CD4-positive, alpha-beta T cell treated with Interleukin-6 at 100 ng/mL for 8 hours (primary cell): ENCODE measurements around the gene RPN2.
"Not testable (repeated sequence)": the region's sequence is repeated elsewhere in the genome, so short reads cannot be mapped to it uniquely, and the experiment has no call there.

Experiments used
- DNase-seq: peaks from one replicate; pipeline ENCODE4 v3.0.0-alpha.2; 2020; ENCODE audit warnings: mixed read lengths, low spot score

RPN2 gene

DNA sequence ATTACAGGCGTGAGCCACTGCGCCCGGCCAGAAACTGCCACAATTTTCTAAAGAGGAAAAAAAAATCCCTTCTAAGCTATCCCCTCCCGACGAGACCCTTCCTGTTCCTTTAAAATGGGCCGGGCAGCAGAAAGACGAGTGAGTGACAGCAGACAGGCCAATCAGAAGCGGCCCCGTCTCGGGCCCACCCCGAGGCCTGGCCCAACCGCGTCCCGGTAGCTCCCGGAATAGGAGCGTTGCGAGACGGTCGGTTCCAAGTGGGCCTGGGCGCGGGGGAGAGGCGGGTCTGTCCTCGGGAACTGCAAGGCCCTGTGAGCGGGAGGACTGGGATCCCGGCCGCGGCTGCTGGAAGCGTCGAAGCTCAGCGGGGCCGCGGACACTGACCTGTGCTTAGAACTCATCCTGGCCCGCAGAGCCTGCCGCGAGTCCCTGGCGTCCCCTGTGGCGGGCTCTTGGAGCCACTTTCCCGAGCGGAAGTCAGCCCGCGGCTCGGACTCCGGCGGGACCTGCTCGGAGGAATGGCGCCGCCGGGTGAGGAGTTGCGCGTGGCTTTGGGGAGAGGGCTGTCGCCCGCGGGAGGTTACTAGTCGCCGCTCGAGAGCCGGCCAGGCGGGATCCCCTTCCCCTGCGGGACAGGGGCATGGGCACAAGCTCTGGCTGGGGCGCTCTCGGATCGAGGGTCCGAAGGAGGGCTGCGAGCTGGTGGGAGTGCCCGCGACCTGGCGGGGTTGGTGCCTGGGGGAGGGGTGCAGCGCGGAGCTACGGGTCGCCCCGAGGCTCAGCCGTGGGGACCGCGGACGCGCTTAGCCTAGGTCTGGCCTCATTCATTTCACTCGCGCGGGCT, at the start of gene RPN2, which contains the start of gene MROH8:
TSS of gene RPN2 (plus strand) at position 492 of the 844 bp plus-strand sequence. CDS start at position 519, 27 bp downstream.
TSS of gene MROH8 (minus strand) at position 710 of the 844 bp plus-strand sequence.
- DNase-seq = peak; percentile 95

DNA sequence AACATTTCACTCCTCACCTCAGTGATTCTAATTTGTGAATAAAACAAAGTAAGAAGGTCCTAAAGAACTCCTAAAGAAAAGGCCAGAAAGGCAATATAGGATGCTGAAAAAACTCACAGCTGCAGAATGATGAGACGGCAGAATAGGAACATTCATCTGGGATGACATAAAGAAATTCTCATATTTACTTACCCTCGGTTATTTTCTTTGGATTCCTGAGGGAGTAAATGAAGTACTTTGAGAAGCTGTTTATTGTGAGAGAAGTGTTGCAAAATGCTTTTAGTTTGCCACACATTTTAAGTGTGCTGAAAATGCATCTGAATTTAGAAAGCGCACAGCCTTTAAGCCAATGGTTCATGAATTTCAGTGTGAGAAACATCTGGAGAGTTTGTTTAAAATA, 47.6 kb upstream of the RPN2 start:
- DNase-seq = no peak

DNA sequence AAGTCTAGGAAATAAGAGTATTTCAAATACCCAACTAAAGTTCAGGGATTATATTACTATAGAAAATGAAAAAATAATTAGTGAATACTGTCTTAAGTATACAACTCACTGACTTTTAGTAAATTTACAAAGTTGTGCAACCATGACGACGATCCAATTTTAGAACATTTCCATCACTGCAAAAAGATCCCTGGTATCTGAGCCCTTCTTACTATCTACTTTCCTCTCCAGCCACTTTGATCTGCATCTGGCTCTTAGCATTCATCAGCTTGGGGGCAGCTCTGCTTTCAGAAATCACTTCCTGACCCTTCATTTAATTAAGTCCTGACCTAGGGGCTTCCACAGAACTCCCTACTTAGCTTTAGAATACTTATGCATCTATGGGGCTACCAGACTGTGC, 45.2 kb upstream of the RPN2 start:
- no peak for DNase-seq

DNA sequence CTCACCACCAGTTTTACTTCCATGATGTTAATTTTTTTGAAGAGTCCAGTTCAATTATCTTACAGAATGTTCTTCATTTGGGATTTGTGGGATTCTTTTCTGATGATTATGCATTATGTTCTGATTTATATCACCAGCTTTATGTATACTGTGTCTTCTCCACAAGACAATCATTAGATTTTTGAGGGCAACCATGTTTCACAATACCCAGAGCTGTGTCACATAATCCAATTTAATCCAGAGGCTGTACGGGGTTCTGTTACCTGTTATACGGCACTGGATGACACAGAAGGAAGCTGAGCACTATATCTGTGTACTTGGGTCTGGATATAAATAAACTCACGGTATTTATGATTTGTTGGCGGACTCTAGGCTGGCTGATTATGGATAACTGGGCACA, 41.6 kb upstream of the RPN2 start:
- DNase-seq = no peak

DNA sequence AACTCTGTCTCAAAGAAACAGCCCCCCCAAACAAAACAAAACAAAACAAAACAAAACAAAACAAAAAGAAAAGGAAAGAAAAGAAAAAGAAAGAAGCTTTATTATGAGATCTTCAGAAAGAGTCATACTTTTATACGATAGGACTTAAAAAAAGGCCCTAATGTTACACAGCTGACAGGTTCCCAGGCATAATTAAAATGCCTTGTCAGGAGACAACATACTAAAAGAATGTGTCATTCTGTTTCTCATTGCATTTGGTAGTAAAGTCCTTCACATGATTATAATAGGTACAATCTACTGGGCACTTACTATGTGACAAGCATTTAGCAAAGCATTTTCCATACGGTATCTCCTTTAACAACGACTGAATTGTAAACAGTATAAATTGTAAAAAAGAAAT, 36.4 kb upstream of the RPN2 start:
- no peak for DNase-seq

DNA sequence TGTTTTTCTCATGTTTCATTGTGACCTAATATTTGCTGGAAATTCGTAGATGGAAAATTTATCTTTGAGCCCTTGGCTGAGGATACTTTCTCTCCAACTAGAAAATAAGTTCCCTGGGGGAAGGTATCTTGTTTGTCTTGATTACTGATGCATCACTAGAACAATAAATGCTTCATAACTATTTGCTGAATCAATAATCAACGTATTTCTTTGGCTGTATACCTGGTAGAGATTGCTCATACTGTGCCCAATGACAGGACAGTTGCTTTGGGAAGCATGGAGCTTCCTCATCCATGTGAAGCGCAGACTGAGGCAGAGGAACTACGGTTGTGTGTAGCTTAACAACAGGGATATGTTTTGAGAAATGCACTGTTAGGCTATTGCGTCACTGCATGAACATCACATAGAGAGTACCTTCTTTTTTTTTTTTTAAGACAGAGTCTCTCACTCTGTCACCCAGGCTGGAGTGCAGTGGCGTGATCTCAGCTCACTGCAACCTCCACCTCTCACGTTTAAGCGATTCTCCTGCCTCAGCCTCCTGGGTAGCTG, 34.2 kb upstream of the RPN2 start:
- DNase-seq = no peak

DNA sequence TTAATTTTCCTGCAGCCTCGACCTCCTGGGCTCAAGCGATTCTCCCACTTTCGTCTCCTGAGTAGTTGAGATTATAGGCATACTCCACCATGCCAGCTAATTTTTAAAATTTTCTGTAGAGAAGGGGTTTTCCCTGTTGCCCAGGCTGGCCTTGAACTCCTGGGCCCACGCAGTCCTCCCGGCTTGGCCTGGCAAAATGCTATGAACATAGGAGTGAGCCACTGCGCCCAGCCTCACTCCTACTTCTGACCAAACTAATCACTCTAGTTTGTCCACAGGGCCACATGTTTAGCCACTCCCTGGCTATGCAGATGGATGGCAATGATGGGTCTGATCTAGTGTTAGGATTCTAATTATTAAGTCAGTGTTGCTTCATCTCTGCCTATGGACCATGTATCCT, 31.9 kb upstream of the RPN2 start:
- no peak for DNase-seq

DNA sequence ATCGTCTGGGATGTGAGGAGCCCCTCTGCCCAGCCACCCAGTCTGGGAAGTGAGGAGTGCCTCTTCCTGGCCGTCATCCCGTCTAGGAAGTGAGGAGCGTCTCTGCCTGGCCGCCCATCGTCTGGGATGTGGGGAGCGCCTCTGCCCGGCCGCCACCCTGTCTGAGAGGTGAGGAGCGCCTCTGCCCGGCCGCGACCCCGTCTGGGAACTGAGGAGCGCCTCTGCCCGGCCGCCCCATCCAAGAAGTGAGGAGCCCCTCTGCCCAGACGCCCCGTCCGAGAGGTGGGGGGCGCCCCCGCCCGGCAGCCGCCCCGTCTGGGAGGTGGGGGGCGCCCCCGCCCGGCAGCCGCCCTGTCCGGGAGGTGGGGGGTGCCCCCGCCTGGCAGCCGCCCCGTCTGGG, 28.3 kb upstream of the RPN2 start:
- DNase-seq = not testable (repeated sequence)

DNA sequence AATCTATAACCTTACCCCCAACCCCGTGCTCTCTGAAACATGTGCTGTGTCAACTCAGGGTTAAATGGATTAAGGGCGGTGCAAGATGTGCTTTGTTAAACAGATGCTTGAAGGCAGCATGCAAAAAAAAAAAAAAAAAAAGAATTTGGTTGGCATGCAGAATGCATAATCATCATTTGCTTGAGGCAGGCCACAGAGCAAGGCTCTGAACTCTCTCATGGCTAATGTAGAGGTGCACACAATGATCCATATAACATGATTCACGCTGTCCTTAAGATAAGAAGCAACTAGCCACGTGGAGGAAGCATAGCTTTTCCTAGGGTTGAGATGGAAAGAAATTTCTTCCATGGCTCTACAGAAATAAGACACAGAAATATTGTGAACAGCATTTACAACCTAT, 27.6 kb upstream of the RPN2 start:
- DNase-seq = no peak

DNA sequence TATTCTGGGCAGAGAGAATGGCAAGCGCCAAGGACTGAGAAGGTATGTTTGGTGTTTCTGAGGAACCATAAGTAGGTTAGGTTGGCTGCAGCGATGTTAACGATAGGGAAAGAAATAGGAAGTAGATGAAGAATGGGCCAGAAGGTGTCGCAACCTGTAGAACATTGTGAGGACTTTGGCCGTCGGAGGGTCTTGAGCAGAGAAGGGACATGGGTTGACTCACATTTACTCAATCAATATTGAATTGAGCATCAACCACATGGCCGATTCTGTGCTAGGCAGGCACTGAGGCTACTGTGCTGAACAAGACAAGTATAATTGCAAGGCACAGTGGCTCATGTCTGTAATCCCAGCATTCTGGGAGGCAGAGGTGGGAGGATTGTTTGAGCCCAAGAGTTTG, 26.8 kb upstream of the RPN2 start:
- no peak for DNase-seq

DNA sequence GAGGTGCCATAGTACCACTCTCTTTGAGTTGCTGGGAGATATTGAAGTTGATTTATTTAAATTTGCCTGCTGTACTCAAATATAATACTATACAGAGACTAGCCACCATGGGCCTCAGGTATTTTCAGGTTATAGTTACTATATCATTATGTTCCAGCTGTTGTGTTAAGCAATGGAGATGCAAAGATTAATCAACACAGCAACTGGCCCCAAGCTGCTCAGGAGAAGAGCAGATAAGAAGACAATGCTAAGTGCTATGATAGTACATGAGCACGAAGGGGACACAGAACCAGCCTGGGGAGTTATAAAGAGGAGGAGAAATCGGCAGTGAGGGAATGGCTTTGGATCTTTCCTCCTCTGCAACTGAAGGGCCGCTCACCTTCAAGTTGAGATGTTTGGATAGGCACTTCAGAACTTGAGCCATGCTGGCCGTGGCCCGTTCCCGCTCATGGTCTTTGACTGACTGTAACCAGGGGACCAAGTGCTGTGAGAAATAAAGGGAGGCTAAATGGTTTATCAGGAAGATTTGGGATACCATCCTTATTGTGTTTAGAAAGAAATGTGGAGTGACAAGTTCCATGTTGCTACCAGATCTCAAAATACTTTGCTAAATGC, 24.3 kb upstream of the RPN2 start:
- no peak for DNase-seq

DNA sequence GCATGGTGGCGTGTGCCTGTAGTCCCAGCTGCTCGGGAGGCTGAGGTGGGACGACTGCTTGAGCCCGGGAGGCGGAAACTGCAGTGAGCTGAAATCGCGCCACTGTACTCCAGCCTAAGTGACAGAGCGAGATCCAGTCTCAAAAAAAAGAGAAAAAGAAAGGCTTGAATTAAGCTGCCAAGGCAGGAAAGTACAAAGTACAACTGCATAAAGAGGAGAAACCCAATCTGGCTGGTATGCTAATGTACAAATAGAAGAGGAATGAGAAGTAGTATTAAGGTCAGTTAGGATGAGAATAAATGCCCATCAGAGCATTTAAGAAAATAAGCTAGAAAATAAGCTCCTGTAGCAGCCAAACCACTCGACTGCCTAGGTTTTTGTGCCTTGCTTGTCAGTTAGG, 23.1 kb upstream of the RPN2 start:
- no peak for DNase-seq

DNA sequence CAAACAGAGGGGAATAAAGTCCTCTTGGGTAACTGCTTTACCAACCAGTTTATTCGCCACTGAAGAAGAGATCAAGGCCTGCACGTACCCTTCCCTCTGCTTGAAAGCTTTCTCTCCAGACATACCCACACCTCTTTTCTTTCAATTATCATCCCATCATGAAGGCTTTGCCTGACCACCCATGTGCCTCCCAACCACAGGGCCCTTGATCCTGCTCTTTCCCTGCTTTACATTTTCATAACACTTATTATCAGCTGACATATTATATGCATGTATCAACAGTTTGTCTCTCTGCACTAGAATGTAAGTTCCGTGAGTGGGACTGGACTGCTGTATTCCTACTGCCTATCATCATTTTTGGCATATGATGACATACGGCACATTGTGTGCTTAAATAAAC, 20.9 kb upstream of the RPN2 start:
- no peak for DNase-seq

DNA sequence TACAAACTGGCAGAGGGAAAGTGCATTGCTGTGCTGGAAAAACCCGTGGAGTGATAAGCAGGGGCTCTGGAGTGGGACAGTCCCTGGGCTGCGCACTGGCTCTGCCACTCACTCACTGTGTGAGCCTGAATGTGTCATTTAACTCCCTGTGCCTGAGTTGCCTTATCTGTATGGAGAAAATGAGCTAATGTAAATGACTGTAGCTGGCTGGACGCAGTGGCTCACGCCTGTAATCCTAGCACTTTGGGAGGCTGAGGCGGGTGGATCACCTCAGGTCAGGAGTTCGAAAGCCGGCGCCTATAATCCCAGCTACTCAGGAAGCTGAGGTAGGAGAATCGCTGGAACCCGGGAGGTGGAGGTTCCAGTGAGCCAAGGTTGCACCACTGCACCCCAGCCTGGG, 18.4 kb upstream of the RPN2 start:
- DNase-seq = no peak

DNA sequence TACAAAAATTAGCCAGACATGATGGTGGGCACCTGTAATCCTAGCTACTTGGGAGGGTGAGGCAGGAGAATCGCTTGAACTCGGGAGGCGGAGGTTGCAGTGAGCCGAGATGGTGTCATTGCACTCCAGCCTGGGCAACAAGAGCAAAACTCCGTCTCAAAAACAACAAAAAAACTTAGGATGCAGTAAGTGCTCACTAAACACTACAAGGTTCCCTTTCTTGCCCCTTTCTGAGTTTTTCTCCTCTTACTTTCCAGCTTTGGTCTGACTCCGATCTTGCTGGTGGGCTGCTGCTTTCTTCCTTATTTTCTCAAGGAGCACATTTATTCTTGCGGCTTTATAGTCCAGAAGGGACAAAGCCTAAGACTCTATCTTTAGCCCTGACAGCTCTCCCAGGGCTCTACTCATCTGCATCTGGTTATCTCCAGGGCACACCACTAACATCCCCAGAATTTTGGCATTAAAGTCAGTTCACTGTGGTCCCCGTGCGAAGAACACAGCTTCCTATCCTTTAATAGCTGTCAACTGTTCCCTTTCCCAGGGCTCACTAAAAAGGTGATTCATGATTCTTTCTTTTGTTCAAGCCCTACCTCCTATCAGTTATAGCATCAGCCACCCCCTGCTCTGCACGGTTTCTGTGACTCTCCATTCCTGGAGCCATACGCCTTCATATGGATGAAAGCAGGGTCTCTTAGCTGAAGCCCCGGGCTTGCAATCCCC, 17.1 kb upstream of the RPN2 start:
- DNase-seq = no peak

DNA sequence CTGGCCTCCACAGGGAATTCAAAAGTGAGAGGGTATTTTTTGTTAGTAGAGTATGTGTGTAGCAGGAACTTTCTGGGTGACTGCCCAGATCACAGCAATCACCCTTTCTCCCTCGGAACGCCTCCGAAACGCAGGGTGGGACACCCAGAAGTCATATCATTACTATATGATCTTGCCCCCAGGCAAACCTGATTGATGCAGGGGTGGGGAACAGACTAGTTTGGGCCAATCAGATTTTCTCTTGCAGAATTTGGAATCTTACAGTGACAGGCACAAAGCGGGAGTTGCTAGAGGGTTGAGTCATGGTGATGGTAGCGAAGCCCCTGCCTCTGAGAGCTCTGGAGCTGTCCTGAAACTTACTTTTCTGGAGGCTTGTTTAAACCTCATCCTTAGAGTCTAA, 16.5 kb upstream of the RPN2 start:
- no peak for DNase-seq

DNA sequence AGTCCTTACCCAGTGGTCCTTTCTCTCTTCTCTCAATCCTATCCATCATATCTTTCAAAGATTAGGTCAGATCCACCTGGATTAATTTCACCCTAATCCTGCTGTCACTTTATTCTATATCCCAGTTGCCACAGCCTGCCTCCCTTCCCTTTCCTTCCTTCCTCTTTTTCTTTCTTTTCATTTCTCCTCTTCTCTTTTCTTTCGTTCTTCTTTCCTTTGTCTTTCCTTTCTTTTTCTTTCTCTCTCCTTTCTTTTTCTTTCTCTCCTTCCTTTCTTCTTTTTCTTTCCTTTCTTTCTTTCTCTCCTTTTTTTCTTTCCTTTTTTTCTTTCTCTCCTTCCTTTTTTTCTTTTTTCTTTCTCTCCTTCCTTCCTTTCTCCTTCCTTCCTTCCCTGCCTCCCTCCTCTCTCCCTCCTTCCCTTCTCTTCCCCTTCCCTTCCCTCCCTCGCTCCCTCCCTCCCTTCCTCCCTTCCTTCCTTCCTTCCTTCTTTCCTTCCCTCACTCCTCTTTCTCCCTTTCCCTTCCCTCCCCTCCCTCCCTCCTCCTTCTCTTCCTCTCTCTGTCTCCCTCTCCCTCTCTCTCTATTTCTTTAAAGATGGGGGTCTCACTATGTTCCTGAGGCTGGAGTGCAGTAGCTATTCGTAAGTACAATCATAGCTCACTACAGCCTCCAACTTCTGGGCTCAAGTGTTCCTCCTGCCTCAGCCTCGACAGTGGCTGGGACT, 15.1 kb upstream of the RPN2 start:
- DNase-seq = no peak

DNA sequence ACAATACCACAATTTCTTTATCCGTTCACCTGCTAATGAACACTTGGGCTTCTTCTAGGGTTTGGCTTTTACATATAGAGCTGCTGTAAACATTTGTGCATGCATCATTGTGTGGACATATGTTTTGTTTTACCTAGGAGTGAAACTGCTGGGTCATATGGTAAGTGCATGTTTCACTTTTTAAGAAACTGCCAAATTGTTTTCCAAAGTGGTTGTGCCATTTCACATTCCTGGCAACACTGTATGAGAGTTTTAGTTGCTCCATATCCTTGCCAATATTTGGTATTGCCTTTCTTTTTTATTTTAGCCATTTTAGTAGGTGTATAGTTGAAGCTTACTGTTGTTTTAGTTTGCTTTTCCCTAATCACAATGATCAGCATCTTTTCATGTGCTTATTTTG, 14.1 kb upstream of the RPN2 start:
- DNase-seq = no peak

DNA sequence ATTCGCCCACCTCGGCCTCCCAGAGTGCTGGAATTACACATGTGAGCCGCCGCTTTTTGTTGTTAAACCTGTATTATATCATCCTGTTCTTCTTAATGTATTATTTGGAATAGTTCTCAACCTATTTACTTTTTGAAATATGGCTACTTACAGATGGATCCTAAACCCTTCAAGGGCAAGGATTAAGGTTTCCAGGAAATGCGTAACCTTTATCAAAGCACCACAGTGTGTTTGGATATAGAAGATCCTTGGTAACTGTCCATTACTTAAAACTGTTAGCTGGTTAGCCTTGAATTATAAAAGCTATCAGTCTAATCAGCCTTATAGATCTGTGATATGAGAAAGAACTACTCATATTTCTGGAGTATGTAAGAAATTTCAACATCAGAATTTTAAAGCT, 12.3 kb upstream of the RPN2 start:
- DNase-seq = no peak

DNA sequence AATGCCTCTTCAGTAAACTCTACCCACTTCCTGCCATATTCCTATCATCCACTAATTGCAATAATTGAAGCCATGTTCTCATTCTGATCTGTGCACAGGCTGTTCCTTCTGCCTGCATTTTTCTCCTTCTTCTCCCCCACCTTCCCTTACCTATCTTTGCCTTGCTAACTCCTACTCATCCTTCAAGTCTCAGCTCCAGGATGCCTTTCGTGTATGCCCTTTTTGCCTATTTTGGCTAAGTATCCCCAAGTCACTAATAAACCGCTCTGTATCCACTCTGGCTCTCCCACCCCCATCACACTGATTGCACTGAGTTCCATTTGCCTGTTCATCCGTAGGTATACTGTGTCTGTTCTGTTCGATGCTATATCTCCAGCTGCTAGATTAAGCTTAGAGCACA, 6.3 kb upstream of the RPN2 start:
- no peak for DNase-seq

DNA sequence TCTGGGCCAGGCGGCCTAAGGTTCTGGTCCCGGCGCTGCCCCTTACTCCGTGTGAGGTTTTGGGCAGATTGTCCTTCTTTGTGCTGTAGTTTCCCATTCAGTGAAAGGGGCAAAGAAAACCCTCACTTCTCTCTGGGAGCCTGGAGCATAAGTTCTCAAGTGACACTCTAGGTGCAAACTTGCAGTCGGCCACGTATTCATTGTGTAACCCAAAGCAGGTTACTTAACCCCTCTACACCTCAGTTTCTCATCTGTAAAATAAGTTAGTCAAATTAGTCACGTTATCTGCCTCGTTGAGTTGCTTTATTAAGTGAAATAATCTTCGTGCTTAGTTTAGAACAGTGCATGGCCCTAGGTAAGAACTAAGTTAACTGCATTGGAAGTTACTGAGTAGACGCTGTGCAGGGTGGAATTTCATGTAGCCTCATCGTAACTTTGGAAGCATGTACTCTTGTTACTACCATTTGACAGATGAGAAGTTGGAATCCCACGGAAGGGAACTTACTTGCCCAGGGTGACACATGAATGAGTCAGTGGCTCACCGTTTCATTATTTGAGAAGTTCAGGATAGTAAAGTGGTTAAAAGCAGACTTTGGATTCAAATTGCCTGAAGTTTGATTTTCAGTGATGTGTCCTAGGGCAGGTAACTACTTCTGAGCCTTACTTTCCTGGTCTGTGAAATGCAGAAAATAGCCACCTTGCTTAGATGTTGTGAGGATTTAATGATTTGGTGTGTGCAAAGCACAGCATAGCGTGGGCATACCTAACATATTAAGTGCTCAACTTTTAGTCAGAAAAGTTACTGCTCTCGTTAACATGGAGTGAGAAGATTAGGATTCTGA, 774 bp downstream of the RPN2 start:
- DNase-seq = no peak
